GM12892 (cell line): ENCODE data around the gene SRGAP2C.
"Not testable (repeated sequence)": the region's sequence is repeated elsewhere in the genome, so short reads cannot be mapped to it uniquely, and the experiment has no call there.

Experiments used
- POLR2A ChIP-seq: IDR thresholded peaks from 2 replicates; pipeline ENCODE4 v1.6.1; 2011; ENCODE audit warnings: low read depth, low read length, control low read depth
- POLR2AphosphoS5 ChIP-seq: IDR thresholded peaks from 2 replicates; pipeline ENCODE4 v1.6.1; 2011; ENCODE audit warnings: low read depth, low read length, control low read depth
- TAF1 ChIP-seq: IDR thresholded peaks from 2 replicates; pipeline ENCODE4 v1.6.1; 2011; ENCODE audit warnings: low read depth, mild to moderate bottlenecking, control low read depth, low read length, borderline replicate concordance

- not testable (repeated sequence) for TF ChIP-seq POLR2AphosphoS5, POLR2A, TAF1
Observed at GRCh38 chr1:121400541-121401310, 216.0 kb downstream of the SRGAP2C start.
